Gastrocnemius medialis (tissue), 4 donors: Measurements from ENCODE around the gene CEBPA. TPM values are rescaled to one million over a fixed set of nuclear protein-coding genes. Genes with fewer than 3 reads are reported as not detected.

Experiments
- ATAC-seq, 2 donors: fragments of 150-250 bp; one replicate each; pipeline ENCODE4 v1.9.1; 2016
- DNase-seq, 2 donors: peaks; one replicate each; pipeline ENCODE4 v3.0.0-alpha.2; 2019
- H3K27ac ChIP-seq, 4 donors: fragments of 200-600 bp; sonication (generic); 1 replicate in 1 of 4; 2 replicates in 3 of 4; pipeline ENCODE4 v1.5.1; 2016 to 2018; ENCODE audit warnings: mild to moderate bottlenecking in 2 of 4, moderate library complexity in 1 of 4
- H3K27me3 ChIP-seq, 3 donors: fragments of 200-600 bp; sonication (generic) in 2 of 3; 1 replicate in 1 of 3; 2 replicates in 2 of 3; pipeline versions ENCODE4 v1.5.1 to v1.6.0; 2016 to 2019; ENCODE audit warnings: mild to moderate bottlenecking in 1 of 3, moderate library complexity in 1 of 3
- H3K36me3 ChIP-seq, 2 donors: fragments of 200-600 bp; sonication (generic) in 1 of 2; one replicate each; pipeline ENCODE4 v1.5.1; 2017 to 2018
- H3K4me1 ChIP-seq, 2 donors: fragments of 200-600 bp; sonication (generic) in 1 of 2; one replicate each; pipeline ENCODE4 v1.5.1; 2016 to 2017; ENCODE audit warnings: mild to moderate bottlenecking in 2 of 2
- H3K4me3 ChIP-seq, 4 donors: fragments of 200-600 bp; sonication (generic) in 3 of 4; 1 replicate in 1 of 4; 2 replicates in 3 of 4; pipeline ENCODE4 v1.5.1; 2016 to 2019; ENCODE audit warnings: mild to moderate bottlenecking in 2 of 4
- H3K9me3 ChIP-seq, 3 donors: fragments of 200-600 bp; sonication (generic) in 2 of 3; 1 replicate in 1 of 3; 2 replicates in 2 of 3; pipeline ENCODE4 v1.5.1; 2016 to 2019
- CTCF ChIP-seq, 5 experiments: fragments of 450-650 bp in 3 of 5; fragments of 200-600 bp in 2 of 5; sonication (generic) in 2 of 5; IDR thresholded peaks in 4 of 5; conservative IDR thresholded peaks in 1 of 5; 1 replicate in 4 of 5; 2 replicates in 1 of 5; pipeline ENCODE4 v1.5.1; 2016 to 2019; ENCODE audit warnings: antibody characterized with exemption in 5 of 5, mild to moderate bottlenecking in 3 of 5, moderate library complexity in 3 of 5
- POLR2A ChIP-seq, 2 donors: fragments of 450-650 bp; IDR thresholded peaks; one replicate each; pipeline ENCODE4 v1.6.1; 2017; ENCODE audit warnings: antibody characterized with exemption in 2 of 2, mild to moderate bottlenecking in 2 of 2, moderate library complexity in 2 of 2
- in situ Hi-C, 4 donors: fragments of 200-750 bp; cut with MboI; loops; one replicate each; pipeline versions ENCODE4 v1.15.0 to v1.8.0; 2017; ENCODE audit warnings: low sequenced_read_pairs in 4 of 4
- intact Hi-C: fragments of 100-400 bp; cut with DNase I; formaldehyde crosslinking; loops from one replicate; pipeline ENCODE4 v1.15.1; 2023; ENCODE audit warnings: low total_unique reads
- total RNA-seq, 4 donors: library from RNA; depleted of rRNA; stranded (reverse); fragments of >200 nt; gene quantifications; one replicate each; pipeline versions ENCODE4 v1.1.0 to v1.2.3, GENCODE V29; 2016

CEBPA gene
- total RNA-seq, 4 donors from 2014 or later = 11.9 to 29.9 (median 25.5) TPM

- in situ Hi-C loops = no loop called here
- ATAC-seq = no peak
These were observed 27.4 kb upstream of the CEBPA start for GRCh38 chr19:33329736-33330135.

GRCh38 chr19:33329060-33329459, 26.7 kb upstream of the CEBPA start:
- Histone ChIP-seq H3K9me3 (no peaks in the 10 kb centered on the region), H3K4me3 (no peak overlapping the region), H3K4me1 (peaks cover 12 to 27% of the 10 kb centered on the region in 2 donors), H3K27ac (no peak overlapping the region), H3K27me3 (no peaks in the 10 kb centered on the region), H3K36me3 (no peaks in the 10 kb centered on the region)
- no peak for TF ChIP-seq CTCF (IDR thresholded peaks at IDR 0.05 in 4 of 5, conservative IDR thresholded peaks at IDR 0.05 in 1 of 5)
- no peak for TF ChIP-seq POLR2A (IDR thresholded peaks at IDR 0.05)
- intact Hi-C loops = loop anchor here (5.0 kb wide), 1 partner anchor 58 kb away; no protein-coding TSS in a partner anchor
- in situ Hi-C loops = no loop called here
- DNase-seq (no peak), ATAC-seq (no peak)

More at GRCh38 chr19:33329736-33330135, 27.4 kb upstream of the CEBPA start:
- peak overlapping the region in 2 of 4 donors; percentile 27 to 44 for H3K27ac ChIP-seq
- TF ChIP-seq CTCF (IDR thresholded peaks at IDR 0.05 in 4 of 5, conservative IDR thresholded peaks at IDR 0.05 in 1 of 5) = no peak
- TF ChIP-seq POLR2A (IDR thresholded peaks at IDR 0.05) = no peak
- no peak overlapping the region for H3K4me3 ChIP-seq
- intact Hi-C loops = loop anchor here (5.0 kb wide), 1 partner anchor 58 kb away; no protein-coding TSS in a partner anchor
- H3K27me3 ChIP-seq = no peaks in the 10 kb centered on the region
- no peaks in the 10 kb centered on the region for H3K36me3 ChIP-seq
- no peak for DNase-seq
- H3K4me1 ChIP-seq = peaks cover 12 to 27% of the 10 kb centered on the region in 2 donors
- H3K9me3 ChIP-seq = no peaks in the 10 kb centered on the region

- intact Hi-C loops (loop anchor here (2.0 to 5.0 kb wide), 3 partner anchors 15 to 61 kb away; partner anchors contain the start of gene CEBPG), in situ Hi-C loops (no loop called here)
- ATAC-seq (peak; percentile 99), DNase-seq (peak; percentile 79 to 94)
- TF ChIP-seq CTCF (IDR thresholded peaks at IDR 0.05 in 4 of 5, conservative IDR thresholded peaks at IDR 0.05 in 1 of 5) = no peak
- no peak for TF ChIP-seq POLR2A (IDR thresholded peaks at IDR 0.05)
- Histone ChIP-seq H3K4me1 (peaks cover 12 to 27% of the 10 kb centered on the region in 2 donors), H3K27ac (peak overlapping the region; percentile 75 to 84 (median 79)), H3K36me3 (no peaks in the 10 kb centered on the region), H3K4me3 (no peak overlapping the region), H3K9me3 (no peaks in the 10 kb centered on the region), H3K27me3 (no peaks in the 10 kb centered on the region)
These were observed 23.6 kb upstream of the CEBPA start for GRCh38 chr19:33325920-33326319.

- DNase-seq (no peak), ATAC-seq (no peak)
- H3K36me3 ChIP-seq = no peaks in the 10 kb centered on the region
- TF ChIP-seq POLR2A (IDR thresholded peaks at IDR 0.05) (no peak), CTCF (IDR thresholded peaks at IDR 0.05 in 4 of 5, conservative IDR thresholded peaks at IDR 0.05 in 1 of 5) (no peak)
- H3K27ac ChIP-seq = no peak overlapping the region
- in situ Hi-C loops (no loop called here), intact Hi-C loops (loop anchor here (2.0 to 5.0 kb wide), 2 partner anchors 14 to 63 kb away; no protein-coding TSS in a partner anchor)
- no peaks in the 10 kb centered on the region for H3K9me3 ChIP-seq
- H3K4me1 ChIP-seq = peaks cover 12 to 15% of the 10 kb centered on the region in 2 donors
- no peak overlapping the region for H3K4me3 ChIP-seq
- H3K27me3 ChIP-seq = no peaks in the 10 kb centered on the region
These were observed 22.3 kb upstream of the CEBPA start for GRCh38 chr19:33324628-33325027.
